Transverse colon (tissue), 3 donors: Measurements from ENCODE around the gene TYRP1.

Experiments used
- CTCF ChIP-seq, 5 experiments: fragments of 200-600 bp in 3 of 5; fragments of 450-650 bp in 2 of 5; sonication (generic) in 3 of 5; IDR thresholded peaks; 1 replicate in 2 of 5; 2 replicates in 3 of 5; pipeline ENCODE4 v1.5.1; 2016 to 2017; ENCODE audit warnings: antibody characterized with exemption in 5 of 5, inconsistent platforms in 3 of 5, mild to moderate bottlenecking in 2 of 5, moderate library complexity in 1 of 5
- EP300 ChIP-seq: sonication (generic); formaldehyde crosslinking; IDR thresholded peaks from one replicate; pipeline ENCODE4 v1.6.1; 2017; ENCODE audit warnings: antibody characterized with exemption, low read depth
- POLR2A ChIP-seq: fragments of 450-650 bp; IDR thresholded peaks from one replicate; pipeline ENCODE4 v1.6.1; 2016; ENCODE audit warnings: antibody characterized with exemption, mild to moderate bottlenecking, moderate library complexity

DNA sequence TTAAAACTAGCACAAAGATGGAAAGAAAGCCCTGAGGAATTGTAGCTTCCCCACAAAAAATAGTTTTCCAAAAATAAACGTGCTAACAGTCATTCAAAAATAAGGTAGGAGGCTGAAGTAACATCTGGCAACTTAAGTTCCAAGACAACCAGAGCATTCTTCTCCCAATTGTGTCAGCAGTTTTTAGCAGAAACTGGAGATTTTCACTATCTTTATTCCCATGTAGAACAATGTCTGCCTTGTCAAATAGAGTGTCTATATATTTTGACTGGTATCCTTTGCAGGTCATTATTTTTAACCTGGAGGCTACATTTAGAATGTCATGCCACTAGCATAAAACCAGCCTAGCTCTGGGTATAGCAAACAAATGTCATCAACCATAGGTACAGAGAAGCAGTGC, 10.8 kb downstream of the TYRP1 start:
- TF ChIP-seq CTCF (IDR thresholded peaks at IDR 0.05) (no peak), POLR2A (no peak), EP300 (no peak)
